HepG2 (cell line): ENCODE data around the gene NLRC5. TPM values are rescaled to one million over a fixed set of nuclear protein-coding genes. Genes with fewer than 3 reads are reported as not detected.

Experiments used
- ATAC-seq: fragments of 200-7000 bp; cut with Tn5 transposase; 3 replicates; pipeline ENCODE4 v1.9.1; 2020; ENCODE audit warnings: mild to moderate bottlenecking, moderate library complexity
- BruUV-seq: library from RNA; stranded (reverse); fragments of 400-500 nt; replicated peaks from 2 replicates; lab custom pipeline; 2021; lab: Mats Ljungman, UMichigan
- CTCF ChIA-PET: fragments of 300-600 bp; formaldehyde crosslinking; extraction: SDS; loops from one replicate; lab custom pipeline; 2021; ENCODE audit warnings: low total read pairs, inconsistent platforms, low intra/inter-chr PET ratio; lab: Yijun Ruan, JAX
- POLR2A ChIA-PET: fragments of 350-600 bp; sonication (Branson Sonifier 250); formaldehyde crosslinking; loops from one replicate; lab custom pipeline; 2020; ENCODE audit warnings: antibody characterized with exemption, inconsistent platforms; lab: Yijun Ruan, JAX
- DNase-seq: peaks from one replicate; pipeline ENCODE4 v3.0.0-alpha.2; 2015; ENCODE audit warnings: low spot score
- FAIRE-seq: peaks from 3 replicates; lab custom pipeline; 2011; peaks lifted over from hg19 to GRCh38; lab: Jason Lieb, UNC
- H2AFZ ChIP-seq: one replicate; pipeline ENCODE4 v1.6.1; 2011; ENCODE audit warnings: low read length, inconsistent platforms
- H3K27ac ChIP-seq: fragments of 300-600 bp; 3 replicates; pipeline ENCODE4 v1.8.0; 2011; ENCODE audit warnings: mixed run types, mild to moderate bottlenecking, mixed read lengths, low read length, inconsistent platforms; ENCODE audit not compliant: insufficient read depth; ENCODE audit errors: extremely low read length
- H3K27me3 ChIP-seq, 2 experiments: fragments of 200-600 bp in 1 of 2; 2 replicates in 1 of 2; 3 replicates in 1 of 2; pipeline versions ENCODE4 v1.6.0 to v1.8.0; 2011; ENCODE audit warnings: low read length in 2 of 2, mild to moderate bottlenecking in 2 of 2, moderate library complexity in 2 of 2, inconsistent platforms in 1 of 2; ENCODE audit not compliant: insufficient read depth in 2 of 2, control insufficient read depth in 1 of 2
- H3K36me3 ChIP-seq, 2 experiments: fragments of 200-600 bp in 1 of 2; replicated peaks in 1 of 2; 2 replicates in 1 of 2; 3 replicates in 1 of 2; pipeline versions ENCODE4 v1.5.1 to v1.8.0; 2011; ENCODE audit warnings: low read length in 2 of 2, inconsistent platforms in 1 of 2; ENCODE audit not compliant: insufficient read depth in 2 of 2, control insufficient read depth in 1 of 2
- H3K4me1 ChIP-seq: 2 replicates; pipeline ENCODE4 v1.5.1; 2012; ENCODE audit warnings: low read length, inconsistent platforms; ENCODE audit not compliant: insufficient read depth
- H3K4me2 ChIP-seq: 2 replicates; pipeline ENCODE4 v1.6.0; 2011; ENCODE audit warnings: low read depth, low read length, inconsistent platforms
- H3K4me3 ChIP-seq, 3 experiments: fragments of 200-600 bp in 1 of 3; sonication (generic), shearing (Covaris generic) in 1 of 3; replicated peaks in 1 of 3; 2 replicates each; pipeline ENCODE4 v1.5.1; 2011 to 2016; ENCODE audit warnings: low read length in 3 of 3, inconsistent platforms in 2 of 3, low read depth in 2 of 3, mild to moderate bottlenecking in 2 of 3, control low read depth in 1 of 3, mixed read lengths in 1 of 3; ENCODE audit not compliant: insufficient read depth in 1 of 3
- H3K79me2 ChIP-seq: one replicate; pipeline ENCODE4 v1.6.1; 2011; ENCODE audit warnings: low read length, inconsistent platforms; ENCODE audit not compliant: insufficient read depth
- H3K9ac ChIP-seq: 2 replicates; pipeline ENCODE4 v1.6.0; 2011; ENCODE audit warnings: mild to moderate bottlenecking, low read depth, low read length, inconsistent platforms; ENCODE audit not compliant: insufficient read depth
- H3K9me3 ChIP-seq: 2 replicates; pipeline ENCODE4 v1.5.1; 2012; ENCODE audit warnings: mild to moderate bottlenecking, low read length
- H4K20me1 ChIP-seq: 2 replicates; pipeline ENCODE4 v1.6.0; 2011; ENCODE audit warnings: inconsistent platforms, mild to moderate bottlenecking, low read length, moderate library complexity; ENCODE audit not compliant: insufficient read depth
- GTF3A ChIP-seq: sonication (generic); formaldehyde crosslinking; conservative IDR thresholded peaks from 2 replicates; pipeline ENCODE4 v1.4.0; 2020; ENCODE audit warnings: mild to moderate bottlenecking, missing genetic modification reagents
- HMG20A ChIP-seq: IDR thresholded peaks from 2 replicates; pipeline ENCODE4 v1.6.1; 2016; ENCODE audit warnings: borderline replicate concordance
- HOXA5 ChIP-seq: sonication (generic); formaldehyde crosslinking; IDR thresholded peaks from 2 replicates; pipeline ENCODE4 v1.4.0; 2020; ENCODE audit warnings: missing genetic modification reagents
- IRX3 ChIP-seq: sonication (generic); formaldehyde crosslinking; IDR thresholded peaks from 2 replicates; pipeline ENCODE4 v1.8.1; 2023; ENCODE audit warnings: mild to moderate bottlenecking, low read depth, missing genetic modification reagents, borderline replicate concordance
- MTF2 ChIP-seq: sonication (generic); formaldehyde crosslinking; IDR thresholded peaks from 2 replicates; pipeline ENCODE4 v1.5.0; 2020; ENCODE audit warnings: missing genetic modification reagents, borderline replicate concordance
- MXD3 ChIP-seq: IDR thresholded peaks from 2 replicates; pipeline ENCODE4 v1.6.1; 2016; ENCODE audit warnings: mild to moderate bottlenecking, missing biosample characterization, missing genetic modification reagents
- NFE2L1 ChIP-seq: sonication (generic); formaldehyde crosslinking; IDR thresholded peaks from 2 replicates; pipeline ENCODE4 v1.4.0; 2020; ENCODE audit warnings: missing genetic modification reagents, mild to moderate bottlenecking, borderline replicate concordance
- NFE2L2 ChIP-seq: fragments of 150-350 bp; IDR thresholded peaks from 2 replicates; pipeline ENCODE4 v1.6.1; 2014; ENCODE audit warnings: low read length
- PITX1 ChIP-seq: sonication (generic); formaldehyde crosslinking; IDR thresholded peaks from 2 replicates; pipeline ENCODE4 v1.5.1; 2020; ENCODE audit warnings: mild to moderate bottlenecking, missing genetic modification reagents
- RERE ChIP-seq: IDR thresholded peaks from 2 replicates; pipeline ENCODE4 v1.6.1; 2016; ENCODE audit warnings: low read depth, missing genetic modification reagents, missing compliant biosample characterization
- SMARCC2 ChIP-seq: fragments of 450-650 bp; IDR thresholded peaks from 2 replicates; pipeline ENCODE4 v1.6.1; 2017; ENCODE audit warnings: antibody characterized with exemption, mild to moderate bottlenecking
- ZHX1 ChIP-seq: sonication (generic); formaldehyde crosslinking; IDR thresholded peaks from 2 replicates; pipeline ENCODE4 v1.8.1; 2022; ENCODE audit warnings: low read depth, mild to moderate bottlenecking, missing genetic modification reagents
- ZNF124 ChIP-seq: sonication (generic); formaldehyde crosslinking; IDR thresholded peaks from 2 replicates; pipeline ENCODE4 v1.4.0; 2020; ENCODE audit warnings: missing genetic modification reagents
- ZNF362 ChIP-seq: sonication (generic); formaldehyde crosslinking; IDR thresholded peaks from 2 replicates; pipeline ENCODE4 v1.4.0; 2020; ENCODE audit warnings: missing genetic modification reagents, mild to moderate bottlenecking, borderline replicate concordance
- ZNF549 ChIP-seq: sonication (generic); formaldehyde crosslinking; IDR thresholded peaks from 2 replicates; pipeline ENCODE4 v1.5.0; 2020; ENCODE audit warnings: missing genetic modification reagents
- ZNF558 ChIP-seq: sonication (generic); formaldehyde crosslinking; IDR thresholded peaks from 2 replicates; pipeline ENCODE4 v1.9.0; 2022; ENCODE audit warnings: mild to moderate bottlenecking, missing genetic modification reagents, borderline replicate concordance
- ZNF768 ChIP-seq: sonication (generic); formaldehyde crosslinking; IDR thresholded peaks from 2 replicates; pipeline ENCODE4 v1.4.0; 2020; ENCODE audit warnings: missing genetic modification reagents
- WGBS: methylation state at CpG from one replicate; pipeline ENCODE4 v1.1.6; 2017; ENCODE audit warnings: low lambda C conversion rate; 5-methylcytosine and 5-hydroxymethylcytosine counted together
- in situ Hi-C: cut with HindIII; loops from 2 replicates; pipeline ENCODE4 v1.10.0; 2017; ENCODE audit warnings: low pct_unique_long_range_greater_than_20kb; ENCODE audit not compliant: extremely low pct_ligation_motif_present
- intact Hi-C: fragments of 100-400 bp; cut with micrococcal nuclease; formaldehyde crosslinking; loops from one replicate; pipeline ENCODE4 v1.10.0; 2022; ENCODE audit not compliant: unreplicated experiment
- polyA plus RNA-seq, 8 experiments: library from polyadenylated mRNA; depleted of rRNA in 3 of 8; stranded (reverse) in 7 of 8; unstranded in 1 of 8; fragments of >200 nt; fragmentation: Illumina TruSeq in 4 of 8; extraction: Trizol in 4 of 8; gene quantifications; 2 replicates each; pipeline versions ENCODE4 v1.2.1 to v1.2.3, GENCODE V29; 2011 to 2016; ENCODE audit warnings: low read depth in 4 of 8, missing spikeins in 1 of 8, mixed read lengths in 1 of 8; ENCODE audit not compliant: insufficient read depth in 1 of 8
- total RNA-seq, 5 experiments: library from RNA; depleted of rRNA; stranded (reverse); fragments of >200 nt; fragmentation: Illumina TruSeq; extraction: Trizol; gene quantifications; 2 replicates each; pipeline ENCODE4 v1.2.3, GENCODE V29; 2016; ENCODE audit warnings: low read depth in 1 of 5

Gene NLRC5
- total and polyA plus RNA-seq, 2 of the 13 experiments (the other 11 are each of a cell fraction or from before 2014, with no cell fraction given) = 6.3 to 12.7 TPM

- CTCF ChIA-PET = no interaction called here
- in situ Hi-C loops = no loop called here
- H3K9ac ChIP-seq = no peak overlapping the region
- peaks cover 17% of the 10 kb centered on the region for H3K4me1 ChIP-seq
- H4K20me1 ChIP-seq = no peaks in the 10 kb centered on the region
- POLR2A ChIA-PET = interaction anchor here (0.7 to 1.8 kb wide), 2 partner anchors 10 to 12 kb away, joined by 3 to 4 read pairs; partner anchors contain the start of gene NLRC5
- H3K79me2 ChIP-seq = no peaks in the 10 kb centered on the region
- peaks cover 1 to 35% of the 10 kb centered on the region in 2 experiments; a peak in 3 of 5 replicates for H3K27me3 ChIP-seq
- no peak for DNase-seq
- H3K4me2 ChIP-seq = no peak overlapping the region
- 57% methylated on average over 6 of the region's 6 CpGs for WGBS
- H3K4me3 ChIP-seq = no peak overlapping the region
- intact Hi-C loops = no loop called here
- H3K36me3 ChIP-seq = no peaks in the 10 kb centered on the region
- H3K27ac ChIP-seq = no peak overlapping the region
- no TSS peak for BruUV-seq
- H2AFZ ChIP-seq = no peak overlapping the region
- FAIRE-seq = no peak
- H3K9me3 ChIP-seq = no peaks in the 10 kb centered on the region
- ATAC-seq = no peak
- TF ChIP-seq NFE2L2 (no peak), ZHX1 (CRISPR knock-in tag) (no peak), NFE2L1 (CRISPR knock-in tag) (no peak), HMG20A (no peak), MTF2 (CRISPR knock-in tag) (no peak), MXD3 (CRISPR knock-in tag) (no peak), IRX3 (CRISPR knock-in tag) (no peak), ZNF768 (CRISPR knock-in tag) (no peak), RERE (CRISPR knock-in tag) (no peak), GTF3A (CRISPR knock-in tag) (no peak), HOXA5 (CRISPR knock-in tag) (no peak), ZNF549 (no peak), PITX1 (CRISPR knock-in tag) (no peak), ZNF558 (CRISPR knock-in tag) (no peak), SMARCC2 (no peak), ZNF124 (CRISPR knock-in tag) (no peak), ZNF362 (CRISPR knock-in tag) (no peak)
These were observed 12.1 kb upstream of the NLRC5 start for GRCh38 chr16:56977216-56977615.
